Measurements from ENCODE around the gene ADIPOR1.

DNA sequence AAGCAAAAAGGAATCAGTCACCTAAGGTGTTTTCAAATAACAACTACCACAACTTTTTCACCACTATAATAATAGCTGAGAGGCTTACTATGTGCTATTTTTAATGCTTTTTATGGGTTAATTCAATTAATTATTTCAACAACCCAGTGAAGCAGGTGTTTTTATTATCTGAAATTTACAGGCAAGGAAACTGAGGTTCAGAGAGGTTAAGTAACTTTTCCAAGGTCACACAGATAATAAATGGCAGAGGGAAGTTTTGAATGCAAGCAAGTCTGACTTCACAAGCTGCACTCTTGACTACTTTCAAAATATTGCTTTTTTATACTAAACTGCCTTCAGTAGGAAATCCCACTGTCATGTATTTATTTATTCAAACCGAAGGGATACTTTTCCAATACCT is 44.8 kb upstream of the ADIPOR1 start:
- TF ChIP-seq EZH2 (IDR thresholded peaks at IDR 0.05; ENCODE audit: insufficient read depth, poor library complexity, severe bottlenecking) (no peak), EZH2phosphoT487 (IDR thresholded peaks at IDR 0.05; ENCODE audit: insufficient read depth, low read depth) (no peak)

All from GM23248 (cell line).